Hypothalamus (tissue), 51 donors: Measurements from ENCODE around the gene NTRK3.
"Not testable (repeated sequence)": the region's sequence is repeated elsewhere in the genome, so short reads cannot be mapped to it uniquely, and the experiment has no call there.

Experiments used
- DNase-seq, 51 donors: peaks; one replicate each; lab custom pipeline; 2025; lab: John Stamatoyannopoulos, UW

Gene NTRK3

DNA sequence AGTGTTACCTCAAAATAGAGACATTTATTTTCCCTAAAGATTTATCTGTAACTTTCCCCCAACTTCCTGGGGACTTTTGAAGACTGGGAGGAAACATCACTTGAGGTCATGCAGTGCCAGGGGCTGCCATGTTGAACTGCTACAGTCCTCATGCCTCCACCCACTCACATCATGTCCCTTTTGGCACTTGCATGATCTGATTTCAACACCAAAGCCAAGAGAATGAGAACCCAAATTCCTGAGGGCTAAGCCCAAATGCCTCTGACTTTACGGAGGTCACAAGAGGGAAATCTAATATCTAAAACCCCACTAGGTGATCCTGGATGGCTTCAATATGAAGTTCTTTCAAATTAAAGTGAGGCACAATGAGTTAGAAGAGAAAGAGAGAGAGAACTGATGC, 213.1 kb downstream of the NTRK3 start:
- no peak for DNase-seq

GRCh38 chr15:88042047-88042446, 214.5 kb downstream of the NTRK3 start:
- no peak for DNase-seq

GRCh38 chr15:88040516-88040915, 216.0 kb downstream of the NTRK3 start:
- DNase-seq: no peak

DNA sequence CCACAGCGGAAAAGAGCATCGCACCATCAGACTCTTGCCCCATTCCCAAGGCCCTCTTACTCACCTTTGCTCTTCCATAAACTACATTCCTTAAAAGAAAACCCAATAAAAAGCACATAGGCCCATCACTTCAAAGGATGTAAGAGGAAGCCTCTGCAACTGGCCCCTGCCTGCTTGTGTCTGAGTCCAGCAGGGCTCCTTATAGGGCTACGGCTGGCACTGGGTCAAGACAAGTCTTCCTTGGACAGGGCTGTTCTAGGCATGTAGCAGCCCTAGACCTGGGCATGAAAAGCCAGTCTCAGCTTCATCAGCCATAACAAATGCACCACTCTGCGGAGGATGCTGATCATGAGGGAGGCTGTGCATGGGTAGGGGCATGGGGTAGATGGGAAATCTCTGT, 218.3 kb downstream of the NTRK3 start:
- no peak for DNase-seq

DNA sequence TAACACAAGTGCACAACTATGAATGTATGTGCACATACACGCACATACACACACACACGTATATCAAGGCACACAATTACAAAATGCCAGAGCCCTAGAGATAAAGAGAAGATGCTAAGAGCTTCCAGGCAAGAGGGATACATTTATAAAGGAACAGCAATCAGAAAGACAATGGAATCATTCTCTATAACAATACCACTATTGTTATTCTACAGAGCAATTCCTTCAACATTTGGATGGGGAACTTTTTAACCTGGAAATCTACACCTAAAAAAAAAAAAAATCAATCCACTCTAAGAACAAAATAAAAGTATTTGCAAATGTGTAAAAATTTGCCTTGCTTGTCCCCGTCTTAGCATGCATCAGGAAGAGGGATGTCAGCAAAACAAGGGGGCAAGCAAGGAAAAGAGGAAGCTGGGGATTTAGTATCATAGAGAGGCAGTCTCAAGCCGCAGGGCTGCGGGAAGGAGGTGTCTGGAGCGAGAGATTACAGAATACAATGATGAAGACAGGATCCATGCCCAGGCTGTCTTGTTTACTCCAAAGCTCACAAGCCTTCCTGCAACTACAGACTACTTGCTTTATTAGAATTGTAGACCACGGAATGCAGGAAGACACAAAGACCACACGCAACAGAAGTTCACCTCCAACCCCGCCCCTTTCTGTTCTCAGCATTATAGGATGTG, 220.2 kb downstream of the NTRK3 start:
- peak in 1 of 51 donors; percentile 13 for DNase-seq

DNA sequence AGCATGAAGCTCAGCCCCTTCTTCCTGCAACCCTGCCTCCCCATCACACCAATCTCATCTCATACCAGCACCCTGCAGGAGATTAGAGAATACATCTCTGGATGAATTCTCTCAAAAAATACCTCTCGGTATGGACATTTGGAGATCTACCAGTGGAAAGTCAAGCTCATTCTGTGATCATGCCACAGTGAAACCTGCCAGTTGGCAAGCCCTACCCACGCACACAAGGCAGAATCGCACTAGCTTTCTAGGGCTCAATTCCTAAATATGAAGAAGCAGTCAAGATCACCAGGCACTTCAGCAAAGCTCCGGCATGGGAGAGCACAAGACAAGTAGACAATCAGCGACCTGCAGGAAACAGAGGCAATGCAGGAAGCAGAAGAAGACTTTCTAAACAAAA, 221.2 kb downstream of the NTRK3 start:
- peak in 2 of 51 donors; percentile 15 to 16 for DNase-seq

GRCh38 chr15:88033421-88033820, 223.1 kb downstream of the NTRK3 start:
- DNase-seq: not testable (repeated sequence)

GRCh38 chr15:88032787-88033186, 223.8 kb downstream of the NTRK3 start:
- DNase-seq: peak in 1 of 51 donors; percentile 25

GRCh38 chr15:88031461-88031860, 225.1 kb downstream of the NTRK3 start:
- DNase-seq: no peak

DNA sequence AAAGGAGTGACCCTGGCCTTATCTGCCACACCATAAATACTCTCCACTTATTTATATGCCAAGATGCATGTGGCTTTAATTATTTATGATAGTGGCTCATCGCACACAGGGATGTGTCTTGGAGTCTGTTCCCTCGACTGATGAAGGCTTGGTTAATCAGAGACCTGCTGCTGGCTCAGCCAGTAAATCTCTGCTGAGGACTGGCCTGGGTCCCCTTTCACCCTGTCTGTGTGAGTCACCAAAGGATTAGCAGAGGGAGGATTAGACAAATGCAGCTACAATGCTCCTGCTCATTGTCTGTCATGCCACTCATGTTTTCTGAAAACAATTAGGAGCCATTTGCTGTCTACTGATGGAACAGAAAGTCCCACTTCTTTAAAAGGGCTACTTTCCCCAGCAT, 226.8 kb downstream of the NTRK3 start:
- no peak for DNase-seq

DNA sequence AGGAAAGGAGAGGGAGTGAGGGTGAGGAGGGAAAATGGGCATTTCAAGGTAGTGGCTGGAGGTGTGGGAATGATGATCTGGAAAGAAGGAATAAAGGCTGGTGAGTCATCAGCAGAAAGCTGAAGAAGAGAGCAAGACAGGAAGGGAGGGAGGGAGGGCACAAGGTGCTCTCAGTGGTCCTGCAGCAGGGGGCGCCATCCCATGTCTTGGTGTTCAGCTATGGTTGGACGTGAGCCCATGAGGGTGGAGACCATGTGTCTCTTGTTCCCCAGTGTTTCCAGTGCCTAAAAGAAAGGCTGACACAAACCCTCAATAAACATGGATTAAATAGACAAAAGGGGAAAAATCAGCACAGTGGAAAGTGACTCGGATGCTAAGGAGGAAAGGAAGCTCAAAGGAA, 228.5 kb downstream of the NTRK3 start:
- peak in 6 of 51 donors; percentile 4 to 27 (median 9) for DNase-seq

GRCh38 chr15:88023914-88024313, 232.6 kb downstream of the NTRK3 start:
- no peak for DNase-seq

GRCh38 chr15:88022716-88023115, 233.8 kb downstream of the NTRK3 start:
- no peak for DNase-seq

DNA sequence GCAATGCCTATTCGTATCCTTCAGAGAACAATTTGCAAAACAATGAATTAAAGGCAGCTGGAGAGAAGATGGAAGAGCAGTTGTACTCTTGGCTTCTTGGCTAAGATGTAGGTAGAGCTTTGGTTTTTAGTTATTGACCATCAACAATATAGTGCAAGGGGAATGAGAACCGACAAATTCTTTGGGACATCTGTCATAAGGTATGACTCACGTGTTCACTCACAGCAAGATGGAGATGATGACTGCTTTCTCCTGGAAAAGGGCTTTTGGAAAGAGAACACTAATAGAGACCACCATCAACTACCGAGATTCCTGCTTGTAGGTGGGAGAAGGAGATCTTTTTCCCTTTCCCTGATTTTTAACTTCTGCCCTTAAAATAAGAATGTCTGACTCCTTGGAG, 234.9 kb downstream of the NTRK3 start:
- DNase-seq: no peak

DNA sequence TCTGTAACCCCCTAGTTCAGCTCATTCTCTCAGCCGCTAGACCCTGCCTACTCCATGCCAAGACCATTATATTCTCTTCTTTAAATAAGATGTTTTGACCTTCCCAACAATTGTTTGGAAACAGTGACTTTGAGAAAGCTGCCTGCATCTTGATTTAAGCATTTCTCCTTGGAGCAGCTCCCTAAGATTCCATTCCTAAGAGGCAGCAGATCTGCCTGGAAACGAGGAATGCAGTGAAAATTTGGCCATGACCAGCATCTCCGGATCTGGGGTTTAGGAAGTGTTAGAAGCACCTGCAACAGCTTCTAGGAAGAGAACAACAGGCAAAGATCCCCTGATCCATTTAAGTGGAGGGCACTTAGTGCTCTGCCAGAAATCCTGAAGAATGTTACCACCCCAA, 235.7 kb downstream of the NTRK3 start:
- DNase-seq: no peak

DNA sequence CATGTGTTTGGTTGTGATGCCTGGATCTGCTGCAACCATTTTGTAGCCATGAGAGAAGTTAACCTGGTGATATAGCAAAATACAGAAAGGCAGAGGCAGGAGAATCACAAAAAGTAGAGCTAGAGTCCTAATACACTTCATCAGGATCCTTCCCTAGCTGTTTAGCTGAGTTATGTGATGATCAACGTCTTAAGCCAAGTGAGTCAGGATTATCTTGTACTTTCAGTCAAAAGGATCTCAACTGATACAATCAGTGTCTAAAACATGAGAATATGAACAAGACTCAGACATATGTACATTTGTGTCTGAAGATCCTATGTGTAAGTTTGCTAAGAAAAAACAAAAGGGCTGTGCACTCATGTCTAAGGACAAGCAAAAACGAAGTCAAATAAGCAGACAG, 236.9 kb downstream of the NTRK3 start:
- DNase-seq: no peak

GRCh38 chr15:88018869-88019641, 237.5 kb downstream of the NTRK3 start:
- DNase-seq: no peak

GRCh38 chr15:88017753-88018152, 238.8 kb downstream of the NTRK3 start:
- DNase-seq: no peak

GRCh38 chr15:88016406-88016805, 240.1 kb downstream of the NTRK3 start:
- DNase-seq: no peak

- DNase-seq: peak in 4 of 51 donors; percentile 5 to 55 (median 6)
Observed at GRCh38 chr15:88015228-88015860, 241.2 kb downstream of the NTRK3 start.

DNA sequence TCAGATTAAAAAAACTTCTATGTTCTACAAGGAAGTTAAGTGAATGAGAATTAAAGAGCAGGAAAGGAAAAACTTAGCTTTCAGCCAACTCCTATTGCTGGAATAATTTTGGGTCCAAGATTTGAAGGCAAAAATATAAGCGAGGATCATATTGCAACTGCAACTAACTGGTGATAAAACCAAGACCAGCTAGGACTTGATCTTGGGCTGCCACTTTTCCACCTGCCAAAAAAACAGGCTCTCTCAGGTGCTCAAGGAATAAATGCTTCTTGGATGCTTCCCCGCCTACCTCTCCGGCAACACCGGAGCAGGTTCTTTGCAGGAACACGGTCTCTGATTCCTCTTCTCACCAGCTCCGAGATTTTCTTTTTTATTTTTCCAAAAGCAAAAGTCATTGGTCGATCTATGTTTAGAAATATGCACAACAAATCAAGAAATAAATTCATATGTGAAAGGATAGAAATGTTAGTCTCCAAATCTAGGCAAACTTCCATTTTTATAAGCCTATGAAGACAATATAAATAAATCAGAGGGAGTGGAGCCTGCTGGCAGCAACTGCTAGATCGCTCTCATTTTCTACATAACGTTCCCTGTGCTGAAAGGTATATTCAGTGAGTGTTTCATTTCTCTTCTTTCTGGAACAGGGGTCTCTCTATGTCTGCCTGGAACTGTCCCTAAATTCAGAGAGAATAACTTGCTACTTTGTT, 241.9 kb downstream of the NTRK3 start:
- no peak for DNase-seq
